Suprapubic skin (tissue), 4 donors: ENCODE data around the gene SLC10A1. TPM values are rescaled to one million over a fixed set of nuclear protein-coding genes. Genes with fewer than 3 reads are reported as not detected.
"Not testable (repeated sequence)": the region's sequence is repeated elsewhere in the genome, so short reads cannot be mapped to it uniquely, and the experiment has no call there.

Experiments used
- DNase-seq, 2 donors: peaks; one replicate each; pipeline ENCODE4 v3.0.0-alpha.2; 2019; ENCODE audit warnings: low spot score in 2 of 2
- H3K27ac ChIP-seq: fragments of 200-600 bp; sonication (generic); one replicate; pipeline ENCODE4 v1.5.1; 2019
- H3K27me3 ChIP-seq: fragments of 200-600 bp; sonication (generic); one replicate; pipeline ENCODE4 v1.5.1; 2019
- H3K36me3 ChIP-seq: fragments of 200-600 bp; sonication (generic); one replicate; pipeline ENCODE4 v1.5.1; 2019
- H3K4me1 ChIP-seq: fragments of 200-600 bp; sonication (generic); one replicate; pipeline ENCODE4 v1.5.1; 2019
- H3K4me3 ChIP-seq: fragments of 200-600 bp; sonication (generic); one replicate; pipeline ENCODE4 v1.5.1; 2019; ENCODE audit warnings: mild to moderate bottlenecking
- H3K9me3 ChIP-seq: fragments of 200-600 bp; sonication (generic); one replicate; pipeline ENCODE4 v1.5.1; 2019
- EP300 ChIP-seq: sonication (generic); formaldehyde crosslinking; IDR thresholded peaks from one replicate; pipeline ENCODE4 v1.6.1; 2017; ENCODE audit warnings: antibody characterized with exemption
- POLR2A ChIP-seq, 2 donors: fragments of 450-650 bp; IDR thresholded peaks; one replicate each; pipeline ENCODE4 v1.6.1; 2017; ENCODE audit warnings: antibody characterized with exemption in 2 of 2, mild to moderate bottlenecking in 2 of 2, moderate library complexity in 2 of 2
- POLR2AphosphoS5 ChIP-seq, 3 donors: sonication (generic); formaldehyde crosslinking; IDR thresholded peaks; one replicate each; pipeline ENCODE4 v1.6.1; 2017; ENCODE audit warnings: antibody characterized with exemption in 3 of 3
- WGBS: methylation state at CpG from one replicate; pipeline ENCODE4 v1.1.5; 2018; 5-methylcytosine and 5-hydroxymethylcytosine counted together
- total RNA-seq, 4 donors: library from RNA; depleted of rRNA; stranded (reverse); fragments of >200 nt; gene quantifications; one replicate each; pipeline ENCODE4 v1.1.0, GENCODE V29; 2016
- TF ChIP-seq, protein P1 (sequence below), 2 donors: fragments of 200-600 bp in 1 of 2; fragments of 450-650 bp in 1 of 2; sonication (generic) in 1 of 2; IDR thresholded peaks; one replicate each; pipeline ENCODE4 v1.5.1; 2016 to 2019; ENCODE audit warnings: antibody characterized with exemption in 2 of 2, mild to moderate bottlenecking in 1 of 2, moderate library complexity in 1 of 2

SLC10A1 gene
- total RNA-seq, 4 donors from 2014 or later, result not detected

DNA sequence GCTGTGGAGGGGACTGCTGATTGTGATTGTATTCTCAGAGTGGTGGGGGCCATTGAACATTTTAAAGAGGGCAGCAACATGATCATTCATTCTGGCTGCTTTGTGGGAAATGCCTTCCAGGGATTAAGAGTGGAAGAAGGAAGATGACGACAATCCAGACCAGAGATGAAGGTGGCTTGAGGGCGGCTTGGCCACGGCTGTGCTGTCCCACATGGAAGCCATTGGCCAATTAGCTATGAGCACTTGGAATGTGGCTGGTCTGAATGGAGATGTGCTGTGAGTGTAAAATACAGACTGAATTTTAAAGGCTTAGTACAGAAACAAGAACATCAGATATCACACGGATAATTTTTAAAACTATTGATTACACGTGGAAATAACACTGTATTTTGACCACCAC is 19.2 kb upstream of the SLC10A1 start:
- DNase-seq, result no peak
- Histone ChIP-seq H3K27me3 (peaks cover 21% of the 10 kb centered on the region), H3K4me1 (no peaks in the 10 kb centered on the region), H3K9me3 (no peaks in the 10 kb centered on the region), H3K27ac (no peak overlapping the region), H3K36me3 (no peaks in the 10 kb centered on the region), H3K4me3 (no peak overlapping the region)
- TF ChIP-seq POLR2A (IDR thresholded peaks at IDR 0.05) (no peak), POLR2AphosphoS5 (IDR thresholded peaks at IDR 0.05) (no peak), EP300 (no peak)
- TF ChIP-seq, protein P1, sequence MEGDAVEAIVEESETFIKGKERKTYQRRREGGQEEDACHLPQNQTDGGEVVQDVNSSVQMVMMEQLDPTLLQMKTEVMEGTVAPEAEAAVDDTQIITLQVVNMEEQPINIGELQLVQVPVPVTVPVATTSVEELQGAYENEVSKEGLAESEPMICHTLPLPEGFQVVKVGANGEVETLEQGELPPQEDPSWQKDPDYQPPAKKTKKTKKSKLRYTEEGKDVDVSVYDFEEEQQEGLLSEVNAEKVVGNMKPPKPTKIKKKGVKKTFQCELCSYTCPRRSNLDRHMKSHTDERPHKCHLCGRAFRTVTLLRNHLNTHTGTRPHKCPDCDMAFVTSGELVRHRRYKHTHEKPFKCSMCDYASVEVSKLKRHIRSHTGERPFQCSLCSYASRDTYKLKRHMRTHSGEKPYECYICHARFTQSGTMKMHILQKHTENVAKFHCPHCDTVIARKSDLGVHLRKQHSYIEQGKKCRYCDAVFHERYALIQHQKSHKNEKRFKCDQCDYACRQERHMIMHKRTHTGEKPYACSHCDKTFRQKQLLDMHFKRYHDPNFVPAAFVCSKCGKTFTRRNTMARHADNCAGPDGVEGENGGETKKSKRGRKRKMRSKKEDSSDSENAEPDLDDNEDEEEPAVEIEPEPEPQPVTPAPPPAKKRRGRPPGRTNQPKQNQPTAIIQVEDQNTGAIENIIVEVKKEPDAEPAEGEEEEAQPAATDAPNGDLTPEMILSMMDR (IDR thresholded peaks at IDR 0.05), result no peak
- WGBS, result 72% methylated on average over 5 of the region's 5 CpGs

GRCh38 chr14:69815556-69815955 is 18.5 kb upstream of the SLC10A1 start:
- no peak for DNase-seq
- H3K4me1 ChIP-seq, result no peaks in the 10 kb centered on the region
- WGBS, result 63% methylated on average over 5 of the region's 5 CpGs
- H3K27ac ChIP-seq, result no peak overlapping the region
- no peaks in the 10 kb centered on the region for H3K36me3 ChIP-seq
- H3K9me3 ChIP-seq, result no peaks in the 10 kb centered on the region
- no peak overlapping the region for H3K4me3 ChIP-seq
- H3K27me3 ChIP-seq, result peaks cover 21% of the 10 kb centered on the region
- no peak for TF ChIP-seq EP300
- no peak for TF ChIP-seq POLR2AphosphoS5 (IDR thresholded peaks at IDR 0.05)
- no peak for TF ChIP-seq POLR2A (IDR thresholded peaks at IDR 0.05)

DNA sequence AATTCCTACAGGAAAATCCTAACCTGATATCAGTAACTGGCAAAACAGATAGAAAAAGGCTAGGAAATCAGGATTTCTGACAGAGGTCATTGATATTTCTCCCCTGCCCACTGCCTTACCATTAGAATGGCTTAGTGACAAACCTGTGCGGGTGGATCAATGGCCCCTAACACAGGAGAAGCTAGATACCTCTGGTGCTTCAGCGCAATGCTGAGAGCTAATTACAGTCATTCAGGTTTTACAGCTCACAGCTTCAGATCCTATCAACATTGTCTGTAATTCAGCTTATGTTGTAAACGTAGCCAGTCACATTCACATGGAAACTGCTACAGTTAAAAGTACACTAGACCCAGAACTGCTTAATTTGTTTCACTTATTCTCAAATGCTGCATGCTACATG is 17.4 kb upstream of the SLC10A1 start:
- peaks cover 21% of the 10 kb centered on the region for H3K27me3 ChIP-seq
- no peaks in the 10 kb centered on the region for H3K9me3 ChIP-seq
- H3K4me3 ChIP-seq, result no peak overlapping the region
- no peak overlapping the region for H3K27ac ChIP-seq
- H3K36me3 ChIP-seq, result no peaks in the 10 kb centered on the region
- no peak for DNase-seq
- no peaks in the 10 kb centered on the region for H3K4me1 ChIP-seq
- no peak for TF ChIP-seq POLR2A (IDR thresholded peaks at IDR 0.05)
- TF ChIP-seq, protein P1 (IDR thresholded peaks at IDR 0.05), result no peak
- no peak for TF ChIP-seq EP300
- no peak for TF ChIP-seq POLR2AphosphoS5 (IDR thresholded peaks at IDR 0.05)
- 48% methylated on average over 3 of the region's 3 CpGs for WGBS

- H3K4me3 ChIP-seq, H3K27ac ChIP-seq, H3K36me3 ChIP-seq, H3K9me3 ChIP-seq, H3K4me1 ChIP-seq, DNase-seq: not testable (repeated sequence)
- H3K27me3 ChIP-seq, result peaks cover 21% of the 10 kb centered on the region
- WGBS, result 88% methylated on average over 6 of the region's 6 CpGs
These were observed 16.3 kb upstream of the SLC10A1 start for GRCh38 chr14:69813346-69813745.

- Histone ChIP-seq H3K36me3 (no peaks in the 10 kb centered on the region), H3K27me3 (peaks cover 16% of the 10 kb centered on the region), H3K4me3 (no peak overlapping the region), H3K9me3 (no peaks in the 10 kb centered on the region), H3K27ac (no peak overlapping the region), H3K4me1 (no peaks in the 10 kb centered on the region)
- DNase-seq, result no peak
- TF ChIP-seq, protein P1 (IDR thresholded peaks at IDR 0.05), result no peak
- TF ChIP-seq EP300 (no peak), POLR2AphosphoS5 (IDR thresholded peaks at IDR 0.05) (no peak), POLR2A (IDR thresholded peaks at IDR 0.05) (no peak)
- WGBS, result 54% methylated on average over 8 of the region's 9 CpGs
These were observed 15.7 kb upstream of the SLC10A1 start for GRCh38 chr14:69812711-69813110.

GRCh38 chr14:69811868-69812252 is 14.8 kb upstream of the SLC10A1 start:
- WGBS, result 93% methylated on average over 10 of the region's 10 CpGs
- Histone ChIP-seq H3K4me1 (no peaks in the 10 kb centered on the region), H3K4me3 (no peak overlapping the region), H3K27ac (no peak overlapping the region), H3K36me3 (no peaks in the 10 kb centered on the region), H3K27me3 (peaks cover 8% of the 10 kb centered on the region), H3K9me3 (no peaks in the 10 kb centered on the region)
- TF ChIP-seq POLR2A (IDR thresholded peaks at IDR 0.05) (no peak), POLR2AphosphoS5 (IDR thresholded peaks at IDR 0.05) (no peak), EP300 (no peak)
- TF ChIP-seq, protein P1 (IDR thresholded peaks at IDR 0.05), result no peak
- no peak for DNase-seq
